Skeletal muscle satellite cell (primary cell): ENCODE data around the gene DELE1.
"Not testable (repeated sequence)": the region's sequence is repeated elsewhere in the genome, so short reads cannot be mapped to it uniquely, and the experiment has no call there.

Source experiments
- H3K27me3 ChIP-seq: 2 replicates; pipeline ENCODE4 v1.7.0; 2013; ENCODE audit warnings: low read length; ENCODE audit not compliant: control insufficient read depth, insufficient read depth
- H3K36me3 ChIP-seq: 2 replicates; pipeline ENCODE4 v1.7.0; 2013; ENCODE audit warnings: mild to moderate bottlenecking, control low read depth, low read length; ENCODE audit not compliant: insufficient read depth
- H3K4me1 ChIP-seq: 2 replicates; pipeline ENCODE4 v1.7.0; 2013; ENCODE audit warnings: low read length; ENCODE audit not compliant: control insufficient read depth, insufficient read depth
- H3K4me2 ChIP-seq: 2 replicates; pipeline ENCODE4 v1.7.0; 2013; ENCODE audit warnings: mild to moderate bottlenecking, low read length
- H3K4me3 ChIP-seq: 2 replicates; pipeline ENCODE4 v1.7.0; 2013; ENCODE audit warnings: low read length
- H3K9ac ChIP-seq: 2 replicates; pipeline ENCODE4 v1.7.0; 2013; ENCODE audit warnings: mild to moderate bottlenecking, low read depth, low read length, moderate library complexity
- H3K9me3 ChIP-seq: replicated peaks from 2 replicates; pipeline ENCODE4 v1.7.0; 2013; ENCODE audit warnings: mild to moderate bottlenecking, control low read depth, low read length

DELE1 gene

DNA sequence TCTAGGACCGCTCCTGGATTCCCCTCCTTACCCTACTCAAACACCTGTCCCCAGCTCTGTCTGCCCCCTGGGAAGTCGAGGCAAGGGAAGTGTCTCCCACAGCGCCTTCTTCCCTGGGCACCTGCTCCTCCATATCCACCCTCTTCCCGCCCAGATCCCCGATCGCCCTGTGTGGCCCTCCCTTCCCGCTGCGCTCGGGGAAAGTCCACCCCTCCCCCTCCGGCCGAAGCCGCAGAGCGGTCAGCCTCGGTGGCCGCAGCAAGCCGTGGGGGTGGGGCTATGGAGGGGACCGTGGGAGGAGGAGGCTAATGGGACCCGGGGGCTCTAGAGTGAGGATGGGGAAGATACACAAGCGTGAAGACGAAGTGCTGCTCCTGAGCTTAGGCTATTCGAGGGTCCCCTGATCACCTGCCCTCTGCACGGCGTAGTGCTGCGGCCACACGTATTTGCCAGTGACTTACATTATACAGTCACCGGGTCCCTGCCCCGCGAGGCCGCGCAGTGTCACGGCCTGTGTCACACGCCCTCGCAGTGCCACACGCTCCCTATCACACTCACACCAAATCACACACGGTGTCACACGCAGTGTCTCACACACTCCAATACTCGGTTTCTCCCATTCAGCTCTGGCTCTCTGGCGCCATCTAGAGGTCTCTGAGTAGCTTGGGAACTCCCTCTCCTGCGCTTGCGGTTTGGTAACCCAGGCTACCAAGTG is 44.8 kb upstream of the DELE1 start:
- Histone ChIP-seq H3K27me3 (peaks cover 87% of the 10 kb centered on the region), H3K4me3 (peak overlapping the region; percentile 29), H3K4me2 (peak overlapping the region; percentile 71), H3K36me3 (no peaks in the 10 kb centered on the region), H3K9me3 (no peaks in the 10 kb centered on the region), H3K4me1 (peaks cover 16% of the 10 kb centered on the region), H3K9ac (no peak overlapping the region)

DNA sequence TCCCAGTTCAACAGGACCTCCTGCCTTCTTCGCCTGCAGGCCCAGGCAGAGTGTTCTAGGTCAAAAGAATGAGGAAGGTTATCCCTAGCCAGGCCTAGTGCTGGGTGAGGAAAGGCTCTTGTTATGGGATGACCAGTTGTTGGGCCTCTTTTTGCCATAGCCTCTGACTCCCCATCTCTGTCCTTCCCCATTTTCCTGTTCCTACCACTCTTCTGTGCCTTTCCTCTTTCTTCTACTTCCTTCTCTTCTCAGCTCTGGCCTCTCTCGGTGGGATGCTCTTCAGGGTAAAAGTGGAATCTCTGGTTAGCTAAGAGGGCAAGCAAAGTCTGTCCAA is 44.3 kb upstream of the DELE1 start:
- Histone ChIP-seq H3K9ac (no peak overlapping the region), H3K27me3 (peaks cover 86% of the 10 kb centered on the region), H3K4me2 (no peak overlapping the region), H3K36me3 (no peaks in the 10 kb centered on the region), H3K9me3 (no peaks in the 10 kb centered on the region), H3K4me1 (peaks cover 16% of the 10 kb centered on the region), H3K4me3 (no peak overlapping the region)

DNA sequence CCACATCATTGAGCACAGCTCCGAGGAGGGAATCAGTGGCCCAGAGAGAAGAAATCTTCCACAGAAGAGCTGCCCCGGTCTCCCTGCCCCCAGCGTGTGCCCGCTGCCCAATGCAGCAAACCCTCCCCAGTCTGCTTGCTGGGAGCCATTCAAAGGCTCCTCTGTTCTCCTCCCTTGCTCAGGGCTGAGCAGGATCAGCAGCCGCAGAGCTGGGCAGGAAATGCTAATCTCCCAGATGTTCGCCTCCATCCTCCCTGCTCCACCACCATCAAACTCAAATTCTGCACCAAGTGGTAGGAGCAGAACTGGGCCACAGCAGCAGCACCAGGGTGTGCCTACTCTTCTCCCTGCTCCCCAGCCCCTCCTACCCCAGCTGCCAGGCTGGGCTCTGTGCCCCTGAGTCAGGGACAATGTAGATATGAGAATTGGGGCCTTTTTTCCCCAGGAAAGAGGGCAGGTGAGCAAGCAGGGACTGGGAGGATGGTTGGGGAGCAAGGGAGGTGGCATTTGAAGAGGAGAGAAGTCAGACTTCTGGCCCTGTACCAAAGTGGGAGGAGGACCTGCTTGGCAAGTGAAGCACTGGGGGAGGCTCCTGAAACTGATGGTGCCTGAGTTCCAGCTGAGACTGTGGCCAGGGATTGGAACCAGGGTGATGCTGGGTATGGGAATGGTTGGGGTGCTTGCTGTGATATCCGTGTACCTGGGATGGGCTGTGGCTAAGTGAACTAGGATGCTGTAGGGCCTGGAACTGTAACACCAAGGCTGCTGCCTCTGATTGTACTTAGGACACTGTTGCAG is 43.5 kb upstream of the DELE1 start:
- H3K9ac ChIP-seq = no peak overlapping the region
- no peak overlapping the region for H3K4me2 ChIP-seq
- H3K9me3 ChIP-seq = no peaks in the 10 kb centered on the region
- H3K4me1 ChIP-seq = peaks cover 16% of the 10 kb centered on the region
- H3K27me3 ChIP-seq = peaks cover 86% of the 10 kb centered on the region
- H3K4me3 ChIP-seq = no peak overlapping the region
- H3K36me3 ChIP-seq = no peaks in the 10 kb centered on the region

DNA sequence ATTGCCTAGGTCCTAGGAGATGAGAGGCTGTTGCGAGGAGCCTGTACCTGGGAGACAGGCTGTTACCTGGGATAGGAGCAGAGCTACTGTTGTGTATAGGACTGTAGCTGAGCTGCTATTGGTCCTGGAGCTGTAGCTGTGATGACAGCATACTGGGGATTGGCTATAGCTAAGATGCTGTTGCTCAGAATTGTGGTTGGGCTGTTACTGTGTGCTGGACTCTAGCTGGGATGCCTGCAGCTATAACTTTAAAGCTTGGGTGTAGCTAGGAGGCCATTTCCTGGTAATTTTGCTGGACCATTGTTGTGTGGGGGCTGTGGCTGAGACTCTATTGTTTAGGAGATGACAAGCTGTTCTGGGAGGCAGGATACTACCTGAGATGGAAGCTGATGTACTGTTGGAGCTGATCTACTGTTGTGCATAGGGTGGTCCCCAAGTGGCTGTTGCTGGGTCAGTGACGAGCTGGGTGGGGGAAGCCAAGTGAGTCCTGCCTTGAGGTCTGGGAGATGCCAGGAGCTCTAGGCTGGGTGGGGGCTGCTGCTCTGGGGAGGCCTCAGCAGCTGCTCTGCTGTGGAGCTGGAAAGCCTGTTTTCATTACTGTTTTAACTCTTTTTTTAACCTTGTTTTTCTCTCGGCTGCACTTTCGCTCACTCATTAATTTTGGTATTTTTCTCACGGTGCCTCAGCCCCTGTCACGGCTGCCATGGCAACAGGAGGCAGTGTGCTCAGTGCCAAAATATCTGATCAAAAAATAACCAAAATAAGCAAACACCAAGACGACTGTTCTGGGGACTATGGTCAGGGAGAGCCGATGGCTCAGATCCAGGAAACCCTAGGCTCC is 42.5 kb upstream of the DELE1 start:
- Histone ChIP-seq H3K4me2 (no peak overlapping the region), H3K4me1 (peaks cover 16% of the 10 kb centered on the region), H3K4me3 (no peak overlapping the region), H3K27me3 (peaks cover 82% of the 10 kb centered on the region), H3K9ac (no peak overlapping the region), H3K36me3 (no peaks in the 10 kb centered on the region), H3K9me3 (no peaks in the 10 kb centered on the region)

DNA sequence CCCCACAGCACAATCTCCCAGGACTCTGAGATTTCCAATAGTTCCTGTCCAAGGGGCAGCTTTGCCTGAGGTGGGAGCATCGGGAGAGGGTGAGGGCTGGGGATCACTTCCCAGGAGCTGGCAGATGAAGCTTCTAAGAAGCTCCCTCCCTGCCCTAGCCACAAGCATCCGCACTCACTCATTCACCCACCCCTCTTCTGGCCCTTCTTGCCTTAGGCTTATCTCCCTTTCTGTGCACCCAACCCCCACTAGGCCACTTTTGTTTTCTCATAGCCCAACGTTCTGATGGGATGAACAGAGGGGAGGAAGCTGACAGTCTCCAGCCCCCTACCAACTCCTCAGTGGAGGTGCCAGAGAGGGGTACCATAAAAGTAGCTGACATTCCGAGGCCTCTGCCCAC is 41.8 kb upstream of the DELE1 start:
- H3K9ac ChIP-seq = no peak overlapping the region
- H3K36me3 ChIP-seq = no peaks in the 10 kb centered on the region
- H3K9me3 ChIP-seq = no peaks in the 10 kb centered on the region
- peaks cover 16% of the 10 kb centered on the region for H3K4me1 ChIP-seq
- H3K4me2 ChIP-seq = no peak overlapping the region
- peaks cover 78% of the 10 kb centered on the region for H3K27me3 ChIP-seq
- no peak overlapping the region for H3K4me3 ChIP-seq

DNA sequence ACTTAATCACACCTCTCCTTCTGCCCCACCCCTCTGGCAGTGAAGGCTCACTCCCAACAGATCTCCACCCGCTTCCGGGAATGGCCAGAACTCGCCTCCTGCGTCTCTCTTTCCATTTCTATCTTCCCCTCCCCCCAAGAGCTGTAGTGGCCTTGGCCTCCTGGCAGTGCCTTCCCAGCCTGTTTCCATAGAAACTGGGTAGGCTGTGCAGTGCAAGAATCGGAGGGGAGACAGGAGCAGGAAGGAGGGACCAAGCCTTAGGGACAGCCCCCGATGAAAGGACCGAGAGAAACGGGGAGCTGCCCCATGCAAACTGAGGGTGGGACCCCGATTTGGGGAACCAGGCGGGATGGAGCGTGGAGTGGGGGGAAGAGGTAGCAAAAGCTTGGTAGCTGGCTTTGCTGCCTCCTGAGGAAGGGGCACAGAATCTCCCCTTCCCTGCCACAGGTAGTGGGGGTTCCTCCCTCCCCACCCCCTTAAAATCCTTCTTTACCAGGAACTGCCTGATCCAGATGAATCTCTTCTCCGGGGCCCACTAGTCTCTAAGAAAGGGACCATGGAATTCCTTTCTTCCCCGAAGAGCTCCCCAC is 41.0 kb upstream of the DELE1 start:
- H3K27me3 ChIP-seq = peaks cover 70% of the 10 kb centered on the region
- no peak overlapping the region for H3K4me2 ChIP-seq
- H3K36me3 ChIP-seq = no peaks in the 10 kb centered on the region
- H3K4me1 ChIP-seq = peaks cover 11% of the 10 kb centered on the region
- H3K4me3 ChIP-seq = no peak overlapping the region
- H3K9ac ChIP-seq = no peak overlapping the region
- H3K9me3 ChIP-seq = no peaks in the 10 kb centered on the region

DNA sequence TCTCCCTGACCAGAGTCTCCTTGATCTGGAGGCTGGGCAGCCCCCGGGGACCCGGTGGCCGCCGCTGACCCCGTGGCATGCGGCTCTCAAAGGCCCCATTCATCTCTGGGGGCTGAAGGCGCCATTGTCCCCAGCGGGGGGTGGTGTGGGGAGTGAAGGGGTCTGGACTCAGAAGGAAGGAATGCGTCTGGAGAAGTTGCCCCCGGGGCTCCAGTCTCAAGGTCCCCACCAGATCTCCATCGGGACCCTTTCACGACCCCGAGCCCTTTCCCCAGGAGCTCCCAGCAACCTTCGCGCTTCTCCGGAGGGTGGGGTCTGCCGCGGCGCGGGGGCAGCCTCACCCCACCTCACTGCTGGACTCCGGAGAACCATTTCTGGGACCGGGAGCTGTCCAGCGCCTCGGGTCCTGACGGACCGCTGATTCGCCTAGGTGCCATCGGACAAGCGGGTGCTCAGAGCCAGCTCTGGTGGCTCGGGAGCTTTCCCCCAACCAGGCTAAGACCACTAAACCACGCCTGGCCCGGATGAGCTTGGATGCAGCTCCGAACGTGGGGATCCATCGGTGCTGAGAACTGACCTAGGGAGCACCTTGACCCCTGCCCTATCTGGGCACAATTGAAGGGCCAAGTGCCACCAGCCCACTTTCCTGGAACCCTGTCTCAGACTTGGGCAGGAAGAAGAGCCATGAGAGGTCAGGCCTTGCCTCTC is 40.3 kb upstream of the DELE1 start:
- H3K36me3 ChIP-seq = no peaks in the 10 kb centered on the region
- no peak overlapping the region for H3K9ac ChIP-seq
- no peaks in the 10 kb centered on the region for H3K9me3 ChIP-seq
- H3K4me2 ChIP-seq = no peak overlapping the region
- peaks cover 67% of the 10 kb centered on the region for H3K27me3 ChIP-seq
- no peak overlapping the region for H3K4me3 ChIP-seq
- H3K4me1 ChIP-seq = peaks cover 7% of the 10 kb centered on the region

DNA sequence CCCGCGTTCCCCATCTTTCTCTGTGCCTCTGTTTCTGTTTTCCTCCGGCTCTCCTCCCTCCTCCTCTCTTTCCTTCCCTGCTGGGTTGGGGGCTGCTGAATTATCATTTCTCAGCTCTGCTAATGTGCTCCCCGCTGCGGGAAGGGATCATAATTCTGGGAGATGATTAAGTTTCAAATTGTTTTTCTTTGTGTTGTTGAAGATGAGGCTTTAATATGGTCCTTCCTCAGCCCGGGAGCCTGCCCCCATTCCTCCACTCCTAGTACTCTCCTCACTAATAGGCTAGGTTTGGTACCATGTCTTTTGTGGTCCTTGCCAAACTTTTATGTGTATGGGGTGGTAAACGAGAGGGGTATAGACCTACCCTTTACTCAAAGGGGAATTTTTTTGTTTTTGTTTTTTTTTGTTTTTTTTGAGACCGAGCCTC is 39.8 kb upstream of the DELE1 start:
- Histone ChIP-seq H3K9ac (no peak overlapping the region), H3K4me2 (no peak overlapping the region), H3K9me3 (no peaks in the 10 kb centered on the region), H3K4me1 (peaks cover 2% of the 10 kb centered on the region), H3K27me3 (peaks cover 69% of the 10 kb centered on the region), H3K4me3 (no peak overlapping the region), H3K36me3 (no peaks in the 10 kb centered on the region)

DNA sequence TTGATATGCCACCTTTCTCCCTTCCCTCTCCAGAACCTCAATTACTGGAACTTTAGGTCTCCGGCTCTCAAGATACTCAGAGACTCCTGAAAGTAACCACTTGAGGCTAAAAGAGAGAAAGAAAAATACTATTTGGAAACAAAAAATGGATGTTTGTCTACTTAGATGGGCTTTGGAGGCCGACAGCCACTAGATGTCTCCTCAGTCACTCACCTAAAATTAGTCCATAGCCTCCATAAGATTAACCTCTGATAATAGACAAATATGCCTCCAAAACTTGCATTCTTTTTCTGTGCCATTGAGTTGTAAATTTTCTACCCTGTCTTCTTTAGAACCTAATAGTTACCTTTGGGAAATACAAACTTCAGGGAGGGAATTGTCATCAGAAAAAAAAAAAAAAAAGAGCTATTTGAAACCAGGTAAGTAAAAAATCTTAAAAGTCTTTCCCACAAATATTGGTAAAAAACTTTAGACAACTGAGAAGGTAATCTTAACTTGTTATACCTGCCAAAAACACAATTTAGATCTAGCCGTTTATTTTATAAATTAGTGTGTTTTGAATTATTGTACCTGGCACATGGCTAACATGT is 34.3 kb upstream of the DELE1 start:
- Histone ChIP-seq H3K4me3 (no peak overlapping the region), H3K9ac (no peak overlapping the region), H3K4me1 (no peaks in the 10 kb centered on the region), H3K36me3 (no peaks in the 10 kb centered on the region), H3K27me3 (peaks cover 39% of the 10 kb centered on the region), H3K9me3 (no peaks in the 10 kb centered on the region), H3K4me2 (no peak overlapping the region)

DNA sequence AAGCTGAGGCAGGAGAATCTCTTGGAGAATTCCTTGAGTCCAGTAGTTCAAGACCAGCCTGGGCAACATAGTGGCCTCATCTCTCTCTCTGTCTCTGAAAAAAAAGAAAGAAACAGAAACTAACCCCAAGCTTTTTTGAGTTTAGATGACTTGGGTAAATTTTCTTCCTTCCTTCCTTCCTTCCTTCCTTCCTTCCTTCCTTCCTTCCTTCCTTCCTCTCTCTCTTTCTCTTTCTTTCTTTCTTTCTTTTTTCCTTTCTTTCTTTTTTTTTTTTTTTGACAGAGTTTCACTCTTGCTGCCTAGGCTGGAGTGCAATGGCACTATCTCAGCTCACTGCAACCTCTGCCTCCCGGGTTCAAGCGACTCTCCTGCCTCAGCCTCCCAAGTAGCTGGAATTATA is 33.2 kb upstream of the DELE1 start:
- H3K27me3 ChIP-seq = peaks cover 37% of the 10 kb centered on the region
- H3K36me3 ChIP-seq, H3K9ac ChIP-seq, H3K4me2 ChIP-seq, H3K4me3 ChIP-seq, H3K9me3 ChIP-seq, H3K4me1 ChIP-seq: not testable (repeated sequence)
